Caco-2 (cell line): Measurements from ENCODE around the gene CHSY3. TPM values are rescaled to one million over a fixed set of nuclear protein-coding genes. Genes with fewer than 3 reads are reported as not detected.
"Not testable (repeated sequence)": the region's sequence is repeated elsewhere in the genome, so short reads cannot be mapped to it uniquely, and the experiment has no call there.

Experiments
- BruUV-seq: library from RNA; stranded (reverse); fragments of 400-500 nt; replicated peaks from 2 replicates; lab custom pipeline; 2021; lab: Mats Ljungman, UMichigan
- CTCF ChIA-PET: fragments of 300-600 bp; sonication (Branson Sonifier 250); formaldehyde crosslinking; loops from one replicate; lab custom pipeline; 2022; ENCODE audit warnings: antibody characterized with exemption; lab: Charles Lee
- POLR2A ChIA-PET: fragments of 300-600 bp; sonication (Branson Sonifier 250); formaldehyde crosslinking; loops from one replicate; lab custom pipeline; 2022; ENCODE audit warnings: antibody characterized with exemption; lab: Charles Lee
- DNase-seq, 2 experiments: peaks; one replicate each; pipeline versions ENCODE4 v3.0.0 to v3.0.0-alpha.2; 2020 to 2022
- H3K27me3 ChIP-seq: replicated peaks from 2 replicates; pipeline ENCODE4 v1.6.0; 2011; ENCODE audit warnings: low read length; ENCODE audit not compliant: control insufficient read depth, insufficient read depth
- H3K36me3 ChIP-seq: 2 replicates; pipeline ENCODE4 v1.5.1; 2011; ENCODE audit warnings: low read length; ENCODE audit not compliant: control insufficient read depth, insufficient read depth
- H3K4me1 ChIP-seq: fragments of 250-450 bp; sonication (Bioruptor Pico); 2 replicates; pipeline ENCODE4 v1.5.1; 2020; ENCODE audit warnings: mild to moderate bottlenecking
- H3K4me3 ChIP-seq: 2 replicates; pipeline ENCODE4 v1.5.1; 2011; ENCODE audit warnings: low read depth, mild to moderate bottlenecking, control low read depth, low read length
- H3K9me3 ChIP-seq: fragments of 250-450 bp; sonication (Bioruptor Pico); 2 replicates; pipeline ENCODE4 v1.5.1; 2020; ENCODE audit warnings: mild to moderate bottlenecking, moderate library complexity
- H3K27ac Mint-ChIP-seq: one replicate; pipeline ENCODE4 v1.8.0; 2022; ENCODE audit warnings: mixed read lengths; ENCODE audit not compliant: unreplicated experiment
- H3K27me3 Mint-ChIP-seq: one replicate; pipeline ENCODE4 v1.8.0; 2022; ENCODE audit warnings: mixed read lengths; ENCODE audit not compliant: insufficient read depth, unreplicated experiment
- H3K36me3 Mint-ChIP-seq: one replicate; pipeline ENCODE4 v1.8.0; 2022; ENCODE audit warnings: mild to moderate bottlenecking, mixed read lengths; ENCODE audit not compliant: insufficient read depth, unreplicated experiment
- H3K4me1 Mint-ChIP-seq: one replicate; pipeline ENCODE4 v1.8.0; 2022; ENCODE audit warnings: low read depth, mixed read lengths; ENCODE audit not compliant: unreplicated experiment
- H3K4me3 Mint-ChIP-seq: one replicate; pipeline ENCODE4 v1.8.0; 2022; ENCODE audit warnings: mild to moderate bottlenecking, moderate library complexity, mixed read lengths; ENCODE audit not compliant: unreplicated experiment
- H3K9me3 Mint-ChIP-seq: one replicate; pipeline ENCODE4 v1.8.0; 2022; ENCODE audit warnings: mixed read lengths; ENCODE audit not compliant: unreplicated experiment
- intact Hi-C: fragments of 100-400 bp; cut with micrococcal nuclease; formaldehyde crosslinking; loops from one replicate; pipeline ENCODE4 v1.10.0; 2022; ENCODE audit not compliant: unreplicated experiment
- total RNA-seq: library from RNA; stranded (reverse); gene quantifications from 2 replicates; pipeline ENCODE4 v1.2.3, GENCODE V29; 2022
- TF ChIP-seq, protein P1 (sequence below), 2 experiments: fragments of 200-600 bp in 1 of 2; IDR thresholded peaks; 1 replicate in 1 of 2; 2 replicates in 1 of 2; pipeline versions ENCODE4 v1.5.1 to v1.8.0; 2011 to 2022; ENCODE audit warnings: antibody characterized with exemption in 1 of 2, control low read depth in 1 of 2, inconsistent platforms in 1 of 2, low read depth in 1 of 2, low read length in 1 of 2, mild to moderate bottlenecking in 1 of 2, moderate library complexity in 1 of 2; ENCODE audit not compliant: insufficient read depth in 1 of 2, severe bottlenecking in 1 of 2, unreplicated experiment in 1 of 2

CHSY3 gene
- total RNA-seq, 1 experiment from 2014 or later = 0.32 TPM

DNA sequence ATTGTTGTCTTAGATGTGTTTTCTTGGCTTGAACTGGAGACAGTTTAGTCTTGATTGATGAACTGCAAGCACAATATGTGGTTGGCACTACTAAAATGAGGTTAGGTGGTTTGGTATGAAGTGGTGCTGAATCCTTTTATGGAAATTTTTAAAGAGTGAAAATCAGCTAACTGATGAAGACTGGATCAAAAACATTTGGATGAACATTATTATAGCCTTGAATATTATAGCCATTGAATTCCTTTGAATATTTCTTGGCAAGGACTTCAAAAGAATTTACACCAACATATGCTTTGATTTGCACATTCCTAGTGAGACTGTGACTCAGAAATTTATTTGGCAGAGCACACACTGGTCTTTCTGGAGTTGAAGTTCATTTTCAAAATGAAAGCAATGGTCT, 318.3 kb downstream of the CHSY3 start:
- Mint-ChIP-seq H3K4me3 (no peak overlapping the region), H3K9me3 (no peaks in the 10 kb centered on the region), H3K4me1 (no peaks in the 10 kb centered on the region), H3K27ac (no peak overlapping the region), H3K27me3 (peaks cover 3% of the 10 kb centered on the region), H3K36me3 (no peaks in the 10 kb centered on the region)
- POLR2A ChIA-PET = no interaction called here
- intact Hi-C loops = no loop called here
- H3K4me1 ChIP-seq = no peaks in the 10 kb centered on the region
- no TSS peak for BruUV-seq
- no peak for DNase-seq
- CTCF ChIA-PET = no interaction called here
- no peak overlapping the region for H3K4me3 ChIP-seq
- H3K27me3 ChIP-seq = no peaks in the 10 kb centered on the region
- TF ChIP-seq, protein P1, sequence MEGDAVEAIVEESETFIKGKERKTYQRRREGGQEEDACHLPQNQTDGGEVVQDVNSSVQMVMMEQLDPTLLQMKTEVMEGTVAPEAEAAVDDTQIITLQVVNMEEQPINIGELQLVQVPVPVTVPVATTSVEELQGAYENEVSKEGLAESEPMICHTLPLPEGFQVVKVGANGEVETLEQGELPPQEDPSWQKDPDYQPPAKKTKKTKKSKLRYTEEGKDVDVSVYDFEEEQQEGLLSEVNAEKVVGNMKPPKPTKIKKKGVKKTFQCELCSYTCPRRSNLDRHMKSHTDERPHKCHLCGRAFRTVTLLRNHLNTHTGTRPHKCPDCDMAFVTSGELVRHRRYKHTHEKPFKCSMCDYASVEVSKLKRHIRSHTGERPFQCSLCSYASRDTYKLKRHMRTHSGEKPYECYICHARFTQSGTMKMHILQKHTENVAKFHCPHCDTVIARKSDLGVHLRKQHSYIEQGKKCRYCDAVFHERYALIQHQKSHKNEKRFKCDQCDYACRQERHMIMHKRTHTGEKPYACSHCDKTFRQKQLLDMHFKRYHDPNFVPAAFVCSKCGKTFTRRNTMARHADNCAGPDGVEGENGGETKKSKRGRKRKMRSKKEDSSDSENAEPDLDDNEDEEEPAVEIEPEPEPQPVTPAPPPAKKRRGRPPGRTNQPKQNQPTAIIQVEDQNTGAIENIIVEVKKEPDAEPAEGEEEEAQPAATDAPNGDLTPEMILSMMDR (IDR thresholded peaks at IDR 0.05; ENCODE audit: insufficient read depth in 1 of 2, low read depth in 1 of 2, low read length in 1 of 2, severe bottlenecking in 1 of 2, unreplicated experiment in 1 of 2) = no peak
- peaks cover 8% of the 10 kb centered on the region; the same call in 1 of the 2 replicates for H3K9me3 ChIP-seq
- H3K36me3 ChIP-seq = no peaks in the 10 kb centered on the region

DNA sequence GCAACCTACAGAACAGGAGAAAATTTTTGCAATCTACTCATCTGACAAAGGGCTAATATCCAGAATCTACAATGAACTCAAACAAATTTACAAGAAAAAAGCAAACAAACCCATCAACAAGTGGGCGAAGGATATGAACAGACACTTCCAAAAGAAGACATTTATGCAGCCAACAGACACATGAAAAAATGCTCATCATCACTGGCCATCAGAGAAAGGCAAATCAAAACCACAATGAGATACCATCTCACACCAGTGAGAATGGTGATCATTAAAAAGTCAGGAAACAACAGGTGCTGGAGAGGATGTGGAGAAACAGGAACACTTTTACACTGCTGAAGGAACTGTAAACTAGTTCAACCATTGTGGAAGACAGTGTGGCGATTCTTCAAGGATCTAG, 322.3 kb downstream of the CHSY3 start:
- H3K9me3 Mint-ChIP-seq, H3K36me3 ChIP-seq, CTCF ChIA-PET, H3K27ac Mint-ChIP-seq, H3K36me3 Mint-ChIP-seq, POLR2A ChIA-PET, H3K27me3 Mint-ChIP-seq, DNase-seq, H3K27me3 ChIP-seq, H3K4me1 ChIP-seq, intact Hi-C loops, BruUV-seq, H3K4me3 Mint-ChIP-seq, H3K4me3 ChIP-seq, H3K4me1 Mint-ChIP-seq: not testable (repeated sequence)
- H3K9me3 ChIP-seq = peaks cover 17% of the 10 kb centered on the region; the same call in 1 of the 2 replicates

DNA sequence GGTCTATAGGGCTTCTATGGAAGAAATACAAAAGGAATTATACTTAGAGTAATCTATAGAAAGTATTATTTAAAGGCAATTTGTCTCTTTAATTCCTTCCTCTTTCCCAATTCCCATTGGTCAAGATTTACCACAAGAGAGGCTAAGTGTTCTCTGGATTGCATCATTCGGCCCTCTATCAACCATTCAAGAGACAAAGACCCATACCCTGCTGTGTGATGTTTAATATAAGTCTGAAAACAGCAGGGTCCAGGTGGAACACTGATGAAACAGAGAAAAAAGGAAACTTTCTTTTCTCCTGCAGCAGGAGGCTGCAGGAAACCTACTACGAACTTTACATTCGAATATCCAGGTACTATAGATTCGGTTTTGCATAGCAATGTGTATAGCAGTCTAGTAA, 323.4 kb downstream of the CHSY3 start:
- Histone ChIP-seq H3K4me1 (no peaks in the 10 kb centered on the region), H3K36me3 (no peaks in the 10 kb centered on the region), H3K27me3 (no peaks in the 10 kb centered on the region), H3K9me3 (peaks cover 17% of the 10 kb centered on the region; the same call in 1 of the 2 replicates), H3K4me3 (no peak overlapping the region)
- no TSS peak for BruUV-seq
- TF ChIP-seq, protein P1 (IDR thresholded peaks at IDR 0.05; ENCODE audit: insufficient read depth in 1 of 2, low read depth in 1 of 2, low read length in 1 of 2, severe bottlenecking in 1 of 2, unreplicated experiment in 1 of 2) = no peak
- Mint-ChIP-seq H3K4me3 (no peak overlapping the region), H3K27me3 (no peaks in the 10 kb centered on the region), H3K9me3 (no peaks in the 10 kb centered on the region), H3K36me3 (no peaks in the 10 kb centered on the region), H3K27ac (no peak overlapping the region), H3K4me1 (no peaks in the 10 kb centered on the region)
- POLR2A ChIA-PET = no interaction called here
- CTCF ChIA-PET = no interaction called here
- no peak for DNase-seq
- intact Hi-C loops = no loop called here

DNA sequence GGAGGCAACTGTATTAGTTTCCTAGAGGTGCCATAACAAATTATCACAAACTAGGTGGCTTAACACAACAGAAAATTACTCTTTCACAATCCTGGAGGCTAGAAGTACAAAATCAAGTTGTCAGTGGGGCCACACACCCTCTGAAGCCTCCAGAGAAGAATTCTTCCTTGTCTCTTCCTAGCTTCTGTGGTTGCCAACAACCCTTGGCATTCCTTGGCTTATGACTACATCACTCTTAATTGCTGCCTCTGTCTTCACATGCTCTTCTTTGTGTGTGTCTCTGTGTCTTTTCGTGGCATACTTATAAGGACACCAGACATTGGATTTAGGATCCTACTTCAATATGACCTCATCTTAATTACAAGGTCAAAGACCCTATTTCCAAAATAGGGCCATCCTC, 327.5 kb downstream of the CHSY3 start:
- POLR2A ChIA-PET = no interaction called here
- no peak for DNase-seq
- Mint-ChIP-seq H3K27me3 (no peaks in the 10 kb centered on the region), H3K36me3 (no peaks in the 10 kb centered on the region), H3K4me3 (no peak overlapping the region), H3K9me3 (no peaks in the 10 kb centered on the region), H3K4me1 (peaks cover 7% of the 10 kb centered on the region), H3K27ac (no peak overlapping the region)
- intact Hi-C loops = no loop called here
- H3K4me1 ChIP-seq = no peaks in the 10 kb centered on the region
- H3K36me3 ChIP-seq = no peaks in the 10 kb centered on the region
- no peaks in the 10 kb centered on the region for H3K27me3 ChIP-seq
- TF ChIP-seq, protein P1 (IDR thresholded peaks at IDR 0.05; ENCODE audit: insufficient read depth in 1 of 2, low read depth in 1 of 2, low read length in 1 of 2, severe bottlenecking in 1 of 2, unreplicated experiment in 1 of 2) = no peak
- 0 out of 2 replicates have a peak, but pooled peaks cover 10% of the 10 kb centered on the region for H3K9me3 ChIP-seq
- no TSS peak for BruUV-seq
- no peak overlapping the region for H3K4me3 ChIP-seq
- CTCF ChIA-PET = no interaction called here
